Gastrocnemius medialis (tissue), 4 donors: ENCODE data around the gene VIL1.

ENCODE experiments used
- POLR2A ChIP-seq, 2 donors: fragments of 450-650 bp; IDR thresholded peaks; one replicate each; pipeline ENCODE4 v1.6.1; 2017; ENCODE audit warnings: antibody characterized with exemption in 2 of 2, mild to moderate bottlenecking in 2 of 2, moderate library complexity in 2 of 2
- TF ChIP-seq, protein P1 (sequence below), 5 experiments: fragments of 450-650 bp in 3 of 5; fragments of 200-600 bp in 2 of 5; sonication (generic) in 2 of 5; IDR thresholded peaks in 4 of 5; conservative IDR thresholded peaks in 1 of 5; 1 replicate in 4 of 5; 2 replicates in 1 of 5; pipeline ENCODE4 v1.5.1; 2016 to 2019; ENCODE audit warnings: antibody characterized with exemption in 5 of 5, mild to moderate bottlenecking in 3 of 5, moderate library complexity in 3 of 5

GRCh38 chr2:218476676-218477075, 57.8 kb downstream of the VIL1 start:
- TF ChIP-seq, protein P1, sequence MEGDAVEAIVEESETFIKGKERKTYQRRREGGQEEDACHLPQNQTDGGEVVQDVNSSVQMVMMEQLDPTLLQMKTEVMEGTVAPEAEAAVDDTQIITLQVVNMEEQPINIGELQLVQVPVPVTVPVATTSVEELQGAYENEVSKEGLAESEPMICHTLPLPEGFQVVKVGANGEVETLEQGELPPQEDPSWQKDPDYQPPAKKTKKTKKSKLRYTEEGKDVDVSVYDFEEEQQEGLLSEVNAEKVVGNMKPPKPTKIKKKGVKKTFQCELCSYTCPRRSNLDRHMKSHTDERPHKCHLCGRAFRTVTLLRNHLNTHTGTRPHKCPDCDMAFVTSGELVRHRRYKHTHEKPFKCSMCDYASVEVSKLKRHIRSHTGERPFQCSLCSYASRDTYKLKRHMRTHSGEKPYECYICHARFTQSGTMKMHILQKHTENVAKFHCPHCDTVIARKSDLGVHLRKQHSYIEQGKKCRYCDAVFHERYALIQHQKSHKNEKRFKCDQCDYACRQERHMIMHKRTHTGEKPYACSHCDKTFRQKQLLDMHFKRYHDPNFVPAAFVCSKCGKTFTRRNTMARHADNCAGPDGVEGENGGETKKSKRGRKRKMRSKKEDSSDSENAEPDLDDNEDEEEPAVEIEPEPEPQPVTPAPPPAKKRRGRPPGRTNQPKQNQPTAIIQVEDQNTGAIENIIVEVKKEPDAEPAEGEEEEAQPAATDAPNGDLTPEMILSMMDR (IDR thresholded peaks at IDR 0.05 in 4 of 5, conservative IDR thresholded peaks at IDR 0.05 in 1 of 5), result no peak
- no peak for TF ChIP-seq POLR2A (IDR thresholded peaks at IDR 0.05)
